Neuronal stem cell (in vitro differentiated cells): ENCODE results near the gene THSD7A.
"Not testable (repeated sequence)": the region's sequence is repeated elsewhere in the genome, so short reads cannot be mapped to it uniquely, and the experiment has no call there.

Experiments
- DNase-seq: peaks from one replicate; pipeline ENCODE4 v3.0.0-alpha.2; 2013; ENCODE audit warnings: low spot score
- H2AFZ ChIP-seq: one replicate; pipeline ENCODE4 v1.6.1; 2013; ENCODE audit warnings: mild to moderate bottlenecking, low read length, inconsistent platforms
- H2AK5ac ChIP-seq: 2 replicates; pipeline ENCODE4 v1.6.1; 2013; ENCODE audit warnings: low read depth, mild to moderate bottlenecking, inconsistent platforms, low read length, moderate library complexity, mixed read lengths
- H2BK120ac ChIP-seq: 2 replicates; pipeline ENCODE4 v1.6.1; 2013; ENCODE audit warnings: low read depth, mild to moderate bottlenecking, inconsistent platforms, low read length, moderate library complexity, mixed read lengths
- H2BK12ac ChIP-seq: one replicate; pipeline ENCODE4 v1.6.1; 2013; ENCODE audit warnings: low read length, inconsistent platforms
- H2BK15ac ChIP-seq: 2 replicates; pipeline ENCODE4 v1.6.1; 2013; ENCODE audit warnings: mild to moderate bottlenecking, low read length, inconsistent platforms, mixed read lengths
- H2BK5ac ChIP-seq: one replicate; pipeline ENCODE4 v1.6.1; 2013; ENCODE audit warnings: inconsistent platforms, mild to moderate bottlenecking, low read length, moderate library complexity
- H3K14ac ChIP-seq: one replicate; pipeline ENCODE4 v1.6.1; 2013; ENCODE audit warnings: low read length, inconsistent platforms
- H3K18ac ChIP-seq: 2 replicates; pipeline ENCODE4 v1.6.1; 2013; ENCODE audit warnings: low read length, inconsistent platforms
- H3K23ac ChIP-seq: 2 replicates; pipeline ENCODE4 v1.6.1; 2013; ENCODE audit warnings: low read depth, mild to moderate bottlenecking, mixed read lengths, low read length, inconsistent platforms; ENCODE audit not compliant: poor library complexity
- H3K27ac ChIP-seq: replicated peaks from 3 replicates; pipeline ENCODE4 v1.5.1; 2013; ENCODE audit warnings: low read length, inconsistent platforms
- H3K27me3 ChIP-seq, 3 experiments: 2 replicates each; pipeline ENCODE4 v1.6.1; 2013; ENCODE audit warnings: low read length in 3 of 3, mild to moderate bottlenecking in 2 of 3, inconsistent platforms in 1 of 3, low read depth in 1 of 3, mixed read lengths in 1 of 3, moderate library complexity in 1 of 3; ENCODE audit not compliant: control insufficient read depth in 3 of 3, insufficient read depth in 3 of 3
- H3K36me3 ChIP-seq, 2 donors: replicated peaks in 1 of 2; 2 replicates each; pipeline ENCODE4 v1.6.1; 2013; ENCODE audit warnings: low read length in 2 of 2; ENCODE audit not compliant: control insufficient read depth in 2 of 2, insufficient read depth in 2 of 2
- H3K4ac ChIP-seq: 2 replicates; pipeline ENCODE4 v1.6.1; 2013; ENCODE audit warnings: inconsistent platforms, mild to moderate bottlenecking, low read length, moderate library complexity
- H3K4me1 ChIP-seq, 2 donors: 1 replicate in 1 of 2; 2 replicates in 1 of 2; pipeline ENCODE4 v1.6.1; 2013; ENCODE audit warnings: low read length in 2 of 2, low read depth in 1 of 2; ENCODE audit not compliant: control insufficient read depth in 2 of 2, insufficient read depth in 1 of 2
- H3K4me2 ChIP-seq: one replicate; pipeline ENCODE4 v1.6.1; 2013; ENCODE audit warnings: mild to moderate bottlenecking, low read length, inconsistent platforms; ENCODE audit not compliant: insufficient read depth, poor library complexity, severe bottlenecking
- H3K4me3 ChIP-seq, 2 donors: 2 replicates each; pipeline ENCODE4 v1.5.1; 2013; ENCODE audit warnings: low read length in 2 of 2, mild to moderate bottlenecking in 2 of 2, inconsistent platforms in 1 of 2, moderate library complexity in 1 of 2
- H3K79me1 ChIP-seq: one replicate; pipeline ENCODE4 v1.6.1; 2013; ENCODE audit warnings: low read depth, mild to moderate bottlenecking, inconsistent platforms, low read length, moderate library complexity
- H3K9ac ChIP-seq: one replicate; pipeline ENCODE4 v1.6.1; 2013; ENCODE audit warnings: mild to moderate bottlenecking, low read depth, low read length, inconsistent platforms; ENCODE audit not compliant: poor library complexity
- H3K9me3 ChIP-seq, 2 donors: replicated peaks in 1 of 2; 2 replicates each; pipeline versions ENCODE3 to v1.6.1; 2013; ENCODE audit warnings: low read length in 2 of 2, mild to moderate bottlenecking in 2 of 2, inconsistent platforms in 1 of 2, low read depth in 1 of 2, mixed read lengths in 1 of 2, moderate library complexity in 1 of 2; ENCODE audit not compliant: control insufficient read depth in 2 of 2, insufficient read depth in 1 of 2
- H4K8ac ChIP-seq: one replicate; pipeline ENCODE4 v1.6.1; 2013; ENCODE audit warnings: low read depth, mild to moderate bottlenecking, inconsistent platforms, low read length, moderate library complexity
- H4K91ac ChIP-seq: one replicate; pipeline ENCODE4 v1.6.1; 2013; ENCODE audit warnings: low read length, low read depth, mild to moderate bottlenecking, inconsistent platforms; ENCODE audit not compliant: poor library complexity
- WGBS, 2 donors: extraction: QIAGEN DNeasy Blood & Tissue Kit; methylation state at CpG; one replicate each; pipeline ENCODE4 v1.1.7; 2013; ENCODE audit warnings: missing lambda C conversion rate in 2 of 2, mixed read lengths in 1 of 2; ENCODE audit not compliant: insufficient read length in 2 of 2, insufficient replicate concordance in 1 of 2; ENCODE audit errors: extremely low coverage in 2 of 2; 5-methylcytosine and 5-hydroxymethylcytosine counted together

Gene THSD7A

DNA sequence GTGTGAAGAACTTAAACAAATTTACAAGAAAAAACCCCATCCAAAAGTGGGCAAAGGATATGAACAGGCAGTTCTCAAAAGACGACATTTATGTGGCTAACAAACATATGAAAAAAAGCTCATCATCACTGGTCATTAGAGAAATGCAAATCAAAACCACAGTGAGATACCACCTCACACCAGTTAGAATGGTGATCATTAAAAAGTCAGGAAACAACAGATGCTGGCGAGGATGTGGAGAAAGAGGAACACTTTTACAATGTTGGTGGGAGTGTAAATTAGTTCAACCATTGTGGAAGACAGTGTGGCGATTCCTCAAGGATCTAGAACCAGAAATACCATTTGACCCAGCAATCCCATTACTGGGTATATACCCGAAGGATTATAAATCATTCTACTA, 388.1 kb downstream of the THSD7A start:
- H3K4ac ChIP-seq, H2BK15ac ChIP-seq, H3K79me1 ChIP-seq, H2BK5ac ChIP-seq, DNase-seq, H3K27ac ChIP-seq, H3K14ac ChIP-seq, H2BK120ac ChIP-seq, H2AFZ ChIP-seq, H3K9ac ChIP-seq, H3K4me3 ChIP-seq, H3K9me3 ChIP-seq, H3K36me3 ChIP-seq, H3K4me1 ChIP-seq, H2BK12ac ChIP-seq, H4K8ac ChIP-seq, H2AK5ac ChIP-seq, H3K23ac ChIP-seq, H3K18ac ChIP-seq, H3K27me3 ChIP-seq, H4K91ac ChIP-seq, H3K4me2 ChIP-seq: not testable (repeated sequence)
- WGBS, 2 donors, result no CpG with 5 or more reads among the region's 4 CpGs

DNA sequence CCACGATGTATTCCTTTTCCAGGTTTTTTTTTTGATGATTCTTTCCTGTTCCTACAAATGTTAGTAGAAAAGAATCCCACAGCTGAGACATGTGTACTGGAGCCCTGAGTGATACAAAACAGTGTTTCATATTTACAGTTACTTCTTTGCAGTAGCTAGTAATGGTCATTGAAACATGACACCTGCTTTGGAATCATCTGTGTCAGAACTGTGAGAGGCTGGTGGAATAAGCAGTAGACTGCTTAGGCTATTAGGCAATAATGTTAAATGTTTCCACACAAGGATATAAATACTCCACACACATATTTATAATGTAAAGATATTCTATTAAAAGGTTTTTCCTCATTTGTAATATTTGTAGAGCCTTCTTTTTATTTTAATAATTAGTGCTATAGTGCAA, 394.0 kb downstream of the THSD7A start:
- Histone ChIP-seq H3K4me2 (no peak overlapping the region), H2BK5ac (no peak overlapping the region), H3K4me1 (no peaks in the 10 kb centered on the region), H4K91ac (no peak overlapping the region), H2BK12ac (no peak overlapping the region), H3K18ac (no peak overlapping the region), H3K9ac (no peak overlapping the region), H3K36me3 (no peaks in the 10 kb centered on the region), H4K8ac (no peak overlapping the region), H2AK5ac (no peak overlapping the region), H3K4me3 (no peak overlapping the region), H2BK15ac (no peak overlapping the region), H2BK120ac (no peak overlapping the region), H3K23ac (no peak overlapping the region), H3K9me3 (no peaks in the 10 kb centered on the region), H3K27ac (no peak overlapping the region), H2AFZ (no peak overlapping the region), H3K79me1 (no peaks in the 10 kb centered on the region), H3K14ac (no peak overlapping the region), H3K27me3 (no peaks in the 10 kb centered on the region), H3K4ac (no peak overlapping the region)
- no peak for DNase-seq
- no CpG with 5 or more reads among the region's 1 CpG for WGBS, 2 donors

DNA sequence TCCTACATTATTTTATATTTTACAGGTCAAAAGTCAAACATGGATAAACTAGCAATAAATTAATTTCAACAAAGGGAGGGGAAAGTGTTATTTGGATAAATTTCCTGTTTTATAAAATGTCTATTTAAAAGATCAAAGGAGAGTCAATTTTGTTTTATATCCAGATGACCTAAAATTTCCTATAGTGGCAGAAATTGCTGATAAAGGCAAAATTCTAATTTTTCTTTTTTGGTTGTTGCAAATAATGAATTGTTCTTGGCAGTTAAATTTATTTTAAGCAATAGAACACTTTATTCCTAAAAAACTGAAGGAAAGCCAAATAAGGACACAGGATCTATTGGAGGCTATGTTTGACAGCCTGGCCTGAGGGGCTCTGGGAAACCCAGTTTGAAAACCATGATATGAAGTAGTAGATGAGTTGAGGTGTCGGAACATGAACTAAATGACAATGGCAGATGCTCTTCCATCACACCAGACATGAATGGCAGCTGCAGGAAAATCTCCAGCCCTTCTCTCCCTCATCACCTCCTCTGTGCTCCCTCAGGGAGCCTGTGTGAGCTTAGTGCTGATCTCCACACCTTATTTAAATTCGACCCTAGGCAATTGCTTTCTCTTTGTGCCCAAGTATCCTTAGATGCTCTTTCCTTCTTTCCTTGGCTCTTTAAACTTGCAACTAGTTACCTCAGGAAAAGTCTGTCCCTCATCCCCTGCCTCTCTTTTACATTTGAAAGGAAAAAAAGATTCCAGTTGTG, 395.0 kb downstream of the THSD7A start:
- Histone ChIP-seq H2BK120ac (no peak overlapping the region), H2BK5ac (no peak overlapping the region), H4K8ac (no peak overlapping the region), H3K36me3 (no peaks in the 10 kb centered on the region), H3K9me3 (no peaks in the 10 kb centered on the region), H3K14ac (no peak overlapping the region), H3K27ac (no peak overlapping the region), H3K4me1 (no peaks in the 10 kb centered on the region), H2BK12ac (no peak overlapping the region), H3K4ac (no peak overlapping the region), H4K91ac (no peak overlapping the region), H3K23ac (no peak overlapping the region), H3K18ac (no peak overlapping the region), H3K9ac (no peak overlapping the region), H2AFZ (no peak overlapping the region), H3K4me2 (no peak overlapping the region), H3K27me3 (no peaks in the 10 kb centered on the region), H2BK15ac (no peak overlapping the region), H2AK5ac (no peak overlapping the region), H3K4me3 (no peak overlapping the region), H3K79me1 (no peaks in the 10 kb centered on the region)
- no CpG with 5 or more reads among the region's 2 CpGs for WGBS, 2 donors
- DNase-seq, result no peak

DNA sequence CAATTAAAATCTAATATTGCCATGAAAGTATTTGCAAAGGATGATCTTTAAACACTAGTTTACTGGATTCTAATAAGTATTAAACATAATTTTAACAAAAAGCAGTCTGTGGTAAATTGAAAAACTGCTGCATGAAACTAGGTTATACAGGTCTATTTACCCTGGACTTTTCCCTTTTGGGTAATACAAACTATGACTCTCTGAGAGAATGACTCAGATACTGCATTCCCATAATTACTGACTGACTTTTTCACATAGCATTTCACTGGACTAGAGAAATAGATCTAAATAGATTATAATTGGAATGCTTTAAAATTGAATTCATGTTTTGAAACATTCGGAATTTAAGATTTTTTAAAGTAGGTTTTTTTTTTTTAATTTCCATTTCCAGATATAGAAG, 395.7 kb downstream of the THSD7A start:
- H3K9me3 ChIP-seq, result no peaks in the 10 kb centered on the region
- no peak overlapping the region for H2AK5ac ChIP-seq
- no peaks in the 10 kb centered on the region for H3K36me3 ChIP-seq
- no peak overlapping the region for H3K23ac ChIP-seq
- H3K4me1 ChIP-seq, result no peaks in the 10 kb centered on the region
- H2BK15ac ChIP-seq, result no peak overlapping the region
- H3K27me3 ChIP-seq, result no peaks in the 10 kb centered on the region
- no peak overlapping the region for H2BK120ac ChIP-seq
- H2BK12ac ChIP-seq, result no peak overlapping the region
- no CpG with 5 or more reads among the region's 1 CpG for WGBS, 2 donors
- no peak overlapping the region for H2AFZ ChIP-seq
- no peak overlapping the region for H3K9ac ChIP-seq
- H3K4me3 ChIP-seq, result no peak overlapping the region
- H3K18ac ChIP-seq, result no peak overlapping the region
- H4K91ac ChIP-seq, result no peak overlapping the region
- H3K4ac ChIP-seq, result no peak overlapping the region
- no peak overlapping the region for H3K14ac ChIP-seq
- no peaks in the 10 kb centered on the region for H3K79me1 ChIP-seq
- no peak overlapping the region for H3K27ac ChIP-seq
- no peak overlapping the region for H4K8ac ChIP-seq
- H3K4me2 ChIP-seq, result no peak overlapping the region
- no peak overlapping the region for H2BK5ac ChIP-seq
- no peak for DNase-seq
